ENCODE results near the gene KCNJ10.

DNA sequence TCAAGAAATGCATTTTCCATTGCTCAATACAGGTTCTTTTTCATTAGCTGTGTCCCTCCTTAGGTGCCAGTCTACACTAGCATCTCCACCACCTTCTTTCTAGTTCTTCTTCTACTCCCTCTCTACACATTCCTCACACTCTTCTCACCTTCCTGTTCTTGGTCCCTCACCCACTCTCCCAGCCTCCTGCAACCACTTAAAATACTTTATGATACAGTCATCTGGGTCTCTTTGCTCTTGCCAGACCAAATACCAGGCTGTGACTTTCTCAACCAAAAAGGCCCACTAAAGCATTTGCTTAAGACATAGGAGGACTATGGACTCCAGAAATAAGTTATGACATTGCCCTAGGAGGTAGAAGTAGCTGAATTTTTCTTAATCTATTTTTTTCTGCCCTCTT lies 73.3 kb downstream of the KCNJ10 start:
- TF ChIP-seq EP300 (IDR thresholded peaks at IDR 0.05; ENCODE audit: borderline replicate concordance) (peak; percentile 39; the same call in 1 of the 2 replicates), TAF1 (IDR thresholded peaks at IDR 0.05; ENCODE audit: low read depth) (no peak), FOXM1 (IDR thresholded peaks at IDR 0.05; ENCODE audit: borderline replicate concordance, low read depth) (no peak), NFIC (IDR thresholded peaks at IDR 0.05) (no peak; the same call in 1 of the 2 replicates), RAD21 (IDR thresholded peaks at IDR 0.05; ENCODE audit: low read depth) (no peak), CREB1 (IDR thresholded peaks at IDR 0.05; ENCODE audit: low read depth) (no peak), CEBPB (IDR thresholded peaks at IDR 0.05) (no peak), YY1 (IDR thresholded peaks at IDR 0.05; ENCODE audit: low read depth) (no peak), ZBTB7A (IDR thresholded peaks at IDR 0.05; ENCODE audit: low read depth) (no peak), TCF12 (IDR thresholded peaks at IDR 0.05; ENCODE audit: low read depth) (no peak), EGR1 (IDR thresholded peaks at IDR 0.05) (no peak), TEAD4 (IDR thresholded peaks at IDR 0.05) (peak; percentile 76)
- TF ChIP-seq, protein P1, sequence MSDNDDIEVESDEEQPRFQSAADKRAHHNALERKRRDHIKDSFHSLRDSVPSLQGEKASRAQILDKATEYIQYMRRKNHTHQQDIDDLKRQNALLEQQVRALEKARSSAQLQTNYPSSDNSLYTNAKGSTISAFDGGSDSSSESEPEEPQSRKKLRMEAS (IDR thresholded peaks at IDR 0.05): no peak
- TF ChIP-seq, protein P2, sequence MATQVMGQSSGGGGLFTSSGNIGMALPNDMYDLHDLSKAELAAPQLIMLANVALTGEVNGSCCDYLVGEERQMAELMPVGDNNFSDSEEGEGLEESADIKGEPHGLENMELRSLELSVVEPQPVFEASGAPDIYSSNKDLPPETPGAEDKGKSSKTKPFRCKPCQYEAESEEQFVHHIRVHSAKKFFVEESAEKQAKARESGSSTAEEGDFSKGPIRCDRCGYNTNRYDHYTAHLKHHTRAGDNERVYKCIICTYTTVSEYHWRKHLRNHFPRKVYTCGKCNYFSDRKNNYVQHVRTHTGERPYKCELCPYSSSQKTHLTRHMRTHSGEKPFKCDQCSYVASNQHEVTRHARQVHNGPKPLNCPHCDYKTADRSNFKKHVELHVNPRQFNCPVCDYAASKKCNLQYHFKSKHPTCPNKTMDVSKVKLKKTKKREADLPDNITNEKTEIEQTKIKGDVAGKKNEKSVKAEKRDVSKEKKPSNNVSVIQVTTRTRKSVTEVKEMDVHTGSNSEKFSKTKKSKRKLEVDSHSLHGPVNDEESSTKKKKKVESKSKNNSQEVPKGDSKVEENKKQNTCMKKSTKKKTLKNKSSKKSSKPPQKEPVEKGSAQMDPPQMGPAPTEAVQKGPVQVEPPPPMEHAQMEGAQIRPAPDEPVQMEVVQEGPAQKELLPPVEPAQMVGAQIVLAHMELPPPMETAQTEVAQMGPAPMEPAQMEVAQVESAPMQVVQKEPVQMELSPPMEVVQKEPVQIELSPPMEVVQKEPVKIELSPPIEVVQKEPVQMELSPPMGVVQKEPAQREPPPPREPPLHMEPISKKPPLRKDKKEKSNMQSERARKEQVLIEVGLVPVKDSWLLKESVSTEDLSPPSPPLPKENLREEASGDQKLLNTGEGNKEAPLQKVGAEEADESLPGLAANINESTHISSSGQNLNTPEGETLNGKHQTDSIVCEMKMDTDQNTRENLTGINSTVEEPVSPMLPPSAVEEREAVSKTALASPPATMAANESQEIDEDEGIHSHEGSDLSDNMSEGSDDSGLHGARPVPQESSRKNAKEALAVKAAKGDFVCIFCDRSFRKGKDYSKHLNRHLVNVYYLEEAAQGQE (IDR thresholded peaks at IDR 0.05; ENCODE audit: low read depth): no peak
